Middle frontal gyrus (tissue), 1 donor: ENCODE data around the gene PTRHD1.

ENCODE experiments used
- DNase-seq: peaks from one replicate; pipeline ENCODE4 v3.0.0-alpha.2; 2015; ENCODE audit warnings: low spot score; ENCODE audit errors: extremely low spot score

Gene PTRHD1

GRCh38 chr2:24830351-24830750 lies 37.2 kb upstream of the PTRHD1 start:
- DNase-seq, result no peak

- DNase-seq, result no peak
Observed at GRCh38 chr2:24828238-24828996, 35.2 kb upstream of the PTRHD1 start.

GRCh38 chr2:24827321-24828237 lies 34.4 kb upstream of the PTRHD1 start:
- peak; percentile 87 for DNase-seq

GRCh38 chr2:24826773-24827145 lies 33.6 kb upstream of the PTRHD1 start:
- no peak for DNase-seq

- DNase-seq, result no peak
Observed at GRCh38 chr2:24825883-24826772, 32.9 kb upstream of the PTRHD1 start.

GRCh38 chr2:24824966-24825882 lies 32.0 kb upstream of the PTRHD1 start:
- DNase-seq, result no peak

- DNase-seq, result no peak
Observed at GRCh38 chr2:24824071-24824588, 30.9 kb upstream of the PTRHD1 start.

GRCh38 chr2:24822049-24822706 lies 29.0 kb upstream of the PTRHD1 start:
- DNase-seq, result no peak

GRCh38 chr2:24821433-24821891 lies 28.3 kb upstream of the PTRHD1 start:
- no peak for DNase-seq

GRCh38 chr2:24820598-24821432 lies 27.6 kb upstream of the PTRHD1 start:
- no peak for DNase-seq

- no peak for DNase-seq
Observed at GRCh38 chr2:24820175-24820513, 27.0 kb upstream of the PTRHD1 start.

GRCh38 chr2:24819442-24820174 lies 26.4 kb upstream of the PTRHD1 start:
- DNase-seq, result no peak

- DNase-seq, result no peak
Observed at GRCh38 chr2:24818721-24819167, 25.6 kb upstream of the PTRHD1 start.

- DNase-seq, result no peak
Observed at GRCh38 chr2:24816884-24817283, 23.7 kb upstream of the PTRHD1 start.

- DNase-seq, result no peak
Observed at GRCh38 chr2:24816404-24816803, 23.2 kb upstream of the PTRHD1 start.

GRCh38 chr2:24815171-24815570 lies 22.0 kb upstream of the PTRHD1 start:
- DNase-seq, result no peak

GRCh38 chr2:24814516-24814915 lies 21.3 kb upstream of the PTRHD1 start:
- DNase-seq, result no peak

- DNase-seq, result no peak
Observed at GRCh38 chr2:24813691-24814137, 20.5 kb upstream of the PTRHD1 start.
